NT2/D1 (cell line): ENCODE measurements around the gene HVCN1.

Experiments
- YY1 ChIP-seq: IDR thresholded peaks from 2 replicates; pipeline ENCODE4 v1.6.1; 2011; ENCODE audit not compliant: insufficient read length, insufficient read depth
- ZNF274 ChIP-seq: IDR thresholded peaks from 2 replicates; pipeline ENCODE4 v1.6.1; 2011; ENCODE audit warnings: mild to moderate bottlenecking, low read depth, low read length

- no peak for TF ChIP-seq YY1
- no peak for TF ChIP-seq ZNF274
Observed at GRCh38 chr12:110688446-110689280, at the start of gene HVCN1.
